ENCODE data around the gene EVC2.

- TF ChIP-seq CTCF (IDR thresholded peaks at IDR 0.05; ENCODE audit: low read length) = no peak
- TF ChIP-seq EZH2phosphoT487 (IDR thresholded peaks at IDR 0.05; ENCODE audit: low read length) = no peak
Measured at GRCh38 chr4:5563856-5564255, 144.5 kb downstream of the EVC2 start.

All from MM.1S (cell line).